Activated B cell treated with CpG ODN at 0.5 μM for 24 hours (primary cell): ENCODE measurements around the gene EEF2K. TPM values are rescaled to one million over a fixed set of nuclear protein-coding genes. Genes with fewer than 3 reads are reported as not detected.

ENCODE experiments used
- ATAC-seq: fragments of 200-7000 bp; cut with Tn5 transposase; one replicate; pipeline ENCODE4 v1.10.0; 2021; ENCODE audit warnings: low read depth, mild to moderate bottlenecking, moderate library complexity
- CTCF ChIA-PET: fragments of 350-600 bp; sonication (Branson Sonifier 250); formaldehyde crosslinking; loops from one replicate; lab custom pipeline; 2021; ENCODE audit warnings: antibody characterized with exemption; lab: Charles Lee
- POLR2A ChIA-PET: fragments of 350-600 bp; sonication (Branson Sonifier 250); formaldehyde crosslinking; loops from one replicate; lab custom pipeline; 2021; ENCODE audit warnings: antibody characterized with exemption; lab: Charles Lee
- DNase-seq: peaks from one replicate; pipeline ENCODE4 v3.0.0; 2022
- H3K27ac Mint-ChIP-seq: one replicate; pipeline ENCODE4 v1.8.0; 2020; ENCODE audit warnings: mixed read lengths
- H3K27me3 Mint-ChIP-seq: one replicate; pipeline ENCODE4 v1.8.0; 2021; ENCODE audit warnings: mixed read lengths
- H3K36me3 Mint-ChIP-seq: one replicate; pipeline ENCODE4 v1.8.0; 2021; ENCODE audit warnings: low read depth, mixed read lengths
- H3K4me1 Mint-ChIP-seq: one replicate; pipeline ENCODE4 v1.8.0; 2021; ENCODE audit warnings: mixed read lengths
- H3K4me3 Mint-ChIP-seq: one replicate; pipeline ENCODE4 v1.8.0; 2020; ENCODE audit warnings: mild to moderate bottlenecking, mixed read lengths
- H3K9me3 Mint-ChIP-seq: one replicate; pipeline ENCODE4 v1.8.0; 2020; ENCODE audit warnings: mixed read lengths
- CTCF ChIP-seq: fragments of 200-600 bp; IDR thresholded peaks from one replicate; pipeline ENCODE4 v1.8.0; 2022; ENCODE audit warnings: antibody characterized with exemption, mild to moderate bottlenecking
- intact Hi-C: fragments of 100-400 bp; cut with micrococcal nuclease; formaldehyde crosslinking; loops from one replicate; pipeline ENCODE4 v1.15.1; 2024
- total RNA-seq: library from RNA; stranded (reverse); gene quantifications from 2 replicates; pipeline ENCODE4 v1.2.3, GENCODE V29; 2022

Gene EEF2K
- total RNA-seq, 1 donor from 2014 or later = 29.7 TPM

GRCh38 chr16:22210285-22210684 lies 4.2 kb downstream of the EEF2K start:
- ATAC-seq = no peak
- POLR2A ChIA-PET = interaction anchor here (0.6 to 1.3 kb wide), 2 partner anchors 10 to 14 kb away, joined by 3 to 4 read pairs; no protein-coding TSS in a partner anchor
- Mint-ChIP-seq H3K9me3 (no peaks in the 10 kb centered on the region), H3K4me1 (peaks cover 40% of the 10 kb centered on the region), H3K27me3 (no peaks in the 10 kb centered on the region), H3K36me3 (peaks cover 22% of the 10 kb centered on the region), H3K27ac (no peak overlapping the region), H3K4me3 (no peak overlapping the region)
- no peak for DNase-seq
- intact Hi-C loops = no loop called here
- CTCF ChIA-PET = interaction anchor here (0.7 kb wide), 1 partner anchor 90 kb away, joined by 3 read pairs; no protein-coding TSS in a partner anchor
- TF ChIP-seq CTCF = no peak

GRCh38 chr16:22210854-22211253 lies 4.8 kb downstream of the EEF2K start:
- DNase-seq = no peak
- H3K36me3 Mint-ChIP-seq = peaks cover 22% of the 10 kb centered on the region
- no peak for TF ChIP-seq CTCF
- peaks cover 36% of the 10 kb centered on the region for H3K4me1 Mint-ChIP-seq
- H3K4me3 Mint-ChIP-seq = no peak overlapping the region
- no peaks in the 10 kb centered on the region for H3K27me3 Mint-ChIP-seq
- CTCF ChIA-PET = no interaction called here
- POLR2A ChIA-PET = interaction anchor here (0.6 to 1.3 kb wide), 3 partner anchors 9 to 258 kb away, joined by 3 to 4 read pairs (median 3); no protein-coding TSS in a partner anchor
- intact Hi-C loops = no loop called here
- no peaks in the 10 kb centered on the region for H3K9me3 Mint-ChIP-seq
- no peak for ATAC-seq
- no peak overlapping the region for H3K27ac Mint-ChIP-seq

GRCh38 chr16:22213236-22213635 lies 7.2 kb downstream of the EEF2K start:
- intact Hi-C loops = no loop called here

GRCh38 chr16:22213801-22214200 lies 7.7 kb downstream of the EEF2K start:
- ATAC-seq = no peak
- no peak for DNase-seq
- Mint-ChIP-seq H3K27me3 (no peaks in the 10 kb centered on the region), H3K4me3 (no peak overlapping the region), H3K27ac (no peak overlapping the region), H3K4me1 (peaks cover 42% of the 10 kb centered on the region), H3K9me3 (no peaks in the 10 kb centered on the region), H3K36me3 (peaks cover 23% of the 10 kb centered on the region)
- TF ChIP-seq CTCF = no peak
- intact Hi-C loops = no loop called here
- ChIA-PET POLR2A (no interaction called here), CTCF (no interaction called here)

More at GRCh38 chr16:22213236-22213635, 7.2 kb downstream of the EEF2K start:
- Mint-ChIP-seq H3K36me3 (peaks cover 23% of the 10 kb centered on the region), H3K9me3 (no peaks in the 10 kb centered on the region), H3K27ac (no peak overlapping the region), H3K4me3 (no peak overlapping the region), H3K4me1 (peaks cover 38% of the 10 kb centered on the region), H3K27me3 (no peaks in the 10 kb centered on the region)
- CTCF ChIA-PET = no interaction called here
- TF ChIP-seq CTCF = no peak
- POLR2A ChIA-PET = no interaction called here
- DNase-seq (no peak), ATAC-seq (no peak)

- DNase-seq (no peak), ATAC-seq (no peak)
- CTCF ChIA-PET = no interaction called here
- Mint-ChIP-seq H3K9me3 (no peaks in the 10 kb centered on the region), H3K4me3 (no peak overlapping the region), H3K36me3 (peaks cover 23% of the 10 kb centered on the region), H3K27me3 (no peaks in the 10 kb centered on the region), H3K27ac (no peak overlapping the region), H3K4me1 (peaks cover 40% of the 10 kb centered on the region)
- POLR2A ChIA-PET = no interaction called here
- intact Hi-C loops = no loop called here
- no peak for TF ChIP-seq CTCF
Observed at GRCh38 chr16:22214402-22214801, 8.3 kb downstream of the EEF2K start.
